IMR-90 (cell line): ENCODE data around the gene TRDMT1. TPM values are rescaled to one million over a fixed set of nuclear protein-coding genes. Genes with fewer than 3 reads are reported as not detected.

ENCODE experiments used
- ATAC-seq: fragments of 200-7000 bp; cut with Tn5 transposase; 2 replicates; pipeline ENCODE4 v1.9.1; 2020; ENCODE audit warnings: low read depth, mild to moderate bottlenecking, moderate library complexity
- BruUV-seq: library from RNA; stranded (reverse); fragments of 400-500 nt; replicated peaks from 2 replicates; lab custom pipeline; 2021; lab: Mats Ljungman, UMichigan
- CTCF ChIA-PET: fragments of 300-600 bp; formaldehyde crosslinking; extraction: SDS; loops from one replicate; lab custom pipeline; 2021; ENCODE audit warnings: antibody characterized with exemption; lab: Yijun Ruan, JAX
- POLR2A ChIA-PET: fragments of 300-600 bp; sonication (Branson Sonifier 250); formaldehyde crosslinking; loops from one replicate; lab custom pipeline; 2022; ENCODE audit warnings: antibody characterized with exemption; ENCODE audit not compliant: unreplicated experiment; lab: Charles Lee
- DNase-seq: peaks from one replicate; pipeline ENCODE4 v3.0.0; 2013
- H2AFZ ChIP-seq: replicated peaks from 2 replicates; pipeline ENCODE3; 2013; ENCODE audit warnings: low read length, mild to moderate bottlenecking; ENCODE audit not compliant: poor library complexity
- H2AK5ac ChIP-seq: 2 replicates; pipeline ENCODE4 v1.6.1; 2013; ENCODE audit warnings: low read depth, low read length, inconsistent platforms
- H2AK9ac ChIP-seq: replicated peaks from 2 replicates; pipeline ENCODE3; 2013; ENCODE audit warnings: mild to moderate bottlenecking, low read depth, low read length, moderate library complexity; ENCODE audit not compliant: poor library complexity
- H2BK120ac ChIP-seq: 2 replicates; pipeline ENCODE4 v1.6.1; 2013; ENCODE audit warnings: low read depth, low read length, inconsistent platforms
- H2BK15ac ChIP-seq: 3 replicates; pipeline ENCODE4 v1.6.1; 2013; ENCODE audit warnings: low read depth, low read length, inconsistent platforms
- H2BK20ac ChIP-seq: 2 replicates; pipeline ENCODE4 v1.6.1; 2013; ENCODE audit warnings: low read depth, mild to moderate bottlenecking, inconsistent platforms, low read length, moderate library complexity
- H2BK5ac ChIP-seq: 2 replicates; pipeline ENCODE4 v1.6.1; 2013; ENCODE audit warnings: mild to moderate bottlenecking, low read depth, low read length, inconsistent platforms; ENCODE audit not compliant: poor library complexity, severe bottlenecking
- H3K14ac ChIP-seq: replicated peaks from 2 replicates; pipeline ENCODE4 v1.6.1; 2013; ENCODE audit warnings: low read depth, low read length, inconsistent platforms
- H3K18ac ChIP-seq: 2 replicates; pipeline ENCODE4 v1.6.1; 2013; ENCODE audit warnings: low read depth, low read length, control low read depth
- H3K23ac ChIP-seq: 2 replicates; pipeline ENCODE4 v1.6.1; 2013; ENCODE audit warnings: low read depth, low read length, inconsistent platforms
- H3K27ac ChIP-seq: 2 replicates; pipeline ENCODE4 v1.5.1; 2013; ENCODE audit warnings: mild to moderate bottlenecking, control low read depth, low read length; ENCODE audit not compliant: insufficient read depth
- H3K27me3 ChIP-seq: 2 replicates; pipeline ENCODE4 v1.6.1; 2013; ENCODE audit warnings: low read length; ENCODE audit not compliant: control insufficient read depth, insufficient read depth
- H3K36me3 ChIP-seq: 2 replicates; pipeline ENCODE4 v1.6.1; 2013; ENCODE audit warnings: low read length, mixed read lengths; ENCODE audit not compliant: control insufficient read depth, insufficient read depth
- H3K4ac ChIP-seq: 2 replicates; pipeline ENCODE4 v1.6.1; 2013; ENCODE audit warnings: low read depth, low read length, inconsistent platforms
- H3K4me1 ChIP-seq: 2 replicates; pipeline ENCODE4 v1.6.1; 2013; ENCODE audit warnings: low read length, mixed read lengths; ENCODE audit not compliant: control insufficient read depth, insufficient read depth
- H3K4me2 ChIP-seq: 2 replicates; pipeline ENCODE4 v1.6.1; 2013; ENCODE audit warnings: low read depth, mild to moderate bottlenecking, control low read depth, low read length, moderate library complexity
- H3K4me3 ChIP-seq: 2 replicates; pipeline ENCODE4 v1.5.1; 2013; ENCODE audit warnings: low read depth, mild to moderate bottlenecking, control low read depth, low read length, moderate library complexity; ENCODE audit not compliant: insufficient read depth
- H3K56ac ChIP-seq: 2 replicates; pipeline ENCODE4 v1.6.1; 2013; ENCODE audit warnings: low read length, inconsistent platforms; ENCODE audit not compliant: insufficient read depth; ENCODE audit errors: extremely low read depth
- H3K79me1 ChIP-seq, 2 experiments: 2 replicates each; pipeline ENCODE4 v1.6.1; 2013; ENCODE audit warnings: low read length in 2 of 2, inconsistent platforms in 1 of 2, low read depth in 1 of 2
- H3K9ac ChIP-seq: 2 replicates; pipeline ENCODE4 v1.6.1; 2013; ENCODE audit warnings: low read depth, low read length, control low read depth
- H3K9me1 ChIP-seq: 2 replicates; pipeline ENCODE4 v1.6.1; 2013; ENCODE audit warnings: low read length, inconsistent platforms; ENCODE audit not compliant: insufficient read depth
- H3K9me3 ChIP-seq: 2 replicates; pipeline ENCODE4 v1.6.1; 2013; ENCODE audit warnings: low read length; ENCODE audit not compliant: control insufficient read depth, insufficient read depth
- H4K20me1 ChIP-seq: 2 replicates; pipeline ENCODE4 v1.6.1; 2013; ENCODE audit warnings: low read length, inconsistent platforms; ENCODE audit not compliant: insufficient read depth
- H4K5ac ChIP-seq: 2 replicates; pipeline ENCODE4 v1.6.1; 2013; ENCODE audit warnings: mild to moderate bottlenecking, low read depth, low read length, control low read depth
- H4K8ac ChIP-seq, 2 experiments: 2 replicates each; pipeline ENCODE4 v1.6.1; 2013; ENCODE audit warnings: low read depth in 2 of 2, low read length in 2 of 2, control low read depth in 1 of 2, inconsistent platforms in 1 of 2
- H4K91ac ChIP-seq: 2 replicates; pipeline ENCODE4 v1.6.1; 2013; ENCODE audit warnings: low read depth, low read length, inconsistent platforms; ENCODE audit not compliant: insufficient read depth
- CHD1 ChIP-seq: IDR thresholded peaks from 2 replicates; pipeline ENCODE4 v1.6.1; 2012; ENCODE audit warnings: low read depth, low read length, improper control_type of control experiment
- CTCF ChIP-seq: conservative IDR thresholded peaks from 2 replicates; pipeline ENCODE4 v1.5.1; 2012; ENCODE audit warnings: mild to moderate bottlenecking, low read depth, low read length, improper control_type of control experiment
- NFE2L2 ChIP-seq: fragments of 150-350 bp; IDR thresholded peaks from 2 replicates; pipeline ENCODE4 v1.6.1; 2016; ENCODE audit warnings: low read depth, mild to moderate bottlenecking, low read length
- RAD21 ChIP-seq: IDR thresholded peaks from 2 replicates; pipeline ENCODE4 v1.6.1; 2012; ENCODE audit warnings: low read length, improper control_type of control experiment
- WGBS, 2 experiments: methylation state at CpG; one replicate each; pipeline versions ENCODE4 v1.1.5 to v1.1.7; 2013; ENCODE audit warnings: missing lambda C conversion rate in 2 of 2; ENCODE audit not compliant: insufficient read length in 1 of 2; ENCODE audit errors: extremely low coverage in 2 of 2; 5-methylcytosine and 5-hydroxymethylcytosine counted together
- dilution Hi-C: fragments of 300-500 bp; cut with HindIII; formaldehyde crosslinking; loops from one replicate; pipeline ENCODE4 v1.14.3; 2018; ENCODE audit warnings: low sequenced_read_pairs; ENCODE audit not compliant: unreplicated experiment
- in situ Hi-C: fragments of 300-500 bp; cut with MboI; formaldehyde crosslinking; loops from 3 replicates; pipeline ENCODE4 v1.14.3; 2019; ENCODE audit warnings: low sequenced_read_pairs, inconsistent platforms, mixed read lengths
- intact Hi-C: fragments of 100-400 bp; cut with micrococcal nuclease; formaldehyde crosslinking; loops from 2 replicates; pipeline ENCODE4 v1.10.0; 2022
- polyA plus RNA-seq, 3 experiments: library from polyadenylated mRNA; depleted of rRNA; stranded (reverse); fragments of >200 nt; gene quantifications; 2 replicates each; pipeline ENCODE4 v1.2.3, GENCODE V29; 2012; ENCODE audit warnings: low replicate concordance in 1 of 3
- total RNA-seq: library from RNA; depleted of rRNA; stranded (reverse); fragments of >200 nt; gene quantifications from 2 replicates; pipeline ENCODE4 v1.2.3, GENCODE V29; 2012

The TRDMT1 gene
- total and polyA plus RNA-seq, 2 of the 4 experiments (the other 2 are of a cell fraction), result 2.1 to 4.7 TPM

- TF ChIP-seq NFE2L2, result no peak
- no peak for TF ChIP-seq CTCF
- no peak for TF ChIP-seq CHD1
Observed at GRCh38 chr10:17200912-17201793, at the start of gene TRDMT1 (continued).

- ChIA-PET POLR2A (no interaction called here), CTCF (no interaction called here)
- Histone ChIP-seq H3K79me1 (no peaks in the 10 kb centered on the region), H2AFZ (no peak overlapping the region), H3K4me1 (no peaks in the 10 kb centered on the region), H3K9ac (no peak overlapping the region), H2AK5ac (no peak overlapping the region), H2BK120ac (no peak overlapping the region), H3K4me2 (no peak overlapping the region), H3K27ac (no peak overlapping the region), H3K9me3 (0 out of 2 replicates have a peak, but pooled peaks cover 2% of the 10 kb centered on the region), H2BK15ac (no peak overlapping the region), H2BK5ac (no peak overlapping the region), H3K4me3 (no peak overlapping the region), H2AK9ac (no peak overlapping the region), H3K36me3 (no peaks in the 10 kb centered on the region), H3K18ac (no peak overlapping the region), H4K20me1 (no peaks in the 10 kb centered on the region), H3K27me3 (no peaks in the 10 kb centered on the region), H4K91ac (no peak overlapping the region), H4K8ac (no peak overlapping the region), H3K9me1 (no peaks in the 10 kb centered on the region), H3K56ac (no peak overlapping the region), H3K4ac (no peak overlapping the region), H3K14ac (no peak overlapping the region), H2BK20ac (no peak overlapping the region), H4K5ac (no peak overlapping the region), H3K23ac (no peak overlapping the region)
- 100% methylated on average over 1 of the region's 2 CpGs; no CpG with 5 or more reads in 1 of the 2 experiments for WGBS, 2 experiments
- TF ChIP-seq CHD1, result no peak
- peak; percentile 25; the same call in 1 of the 2 replicates for TF ChIP-seq CTCF
- TF ChIP-seq RAD21, result peak; percentile 31
- DNase-seq, result no peak
- dilution Hi-C loops (no loop called here), in situ Hi-C loops (loop anchor here (25.0 kb wide), 1 partner anchor 1363 kb away; no protein-coding TSS in a partner anchor), intact Hi-C loops (no loop called here)
- no peak for ATAC-seq
- BruUV-seq, result no TSS peak
Observed at GRCh38 chr10:17250736-17251135, 49.3 kb upstream of the TRDMT1 start.
